Measurements from ENCODE around the gene RPL18.
A peak's percentile ranks its signal among the peaks of the same experiment; 100 is the strongest.
"Not testable (repeated sequence)": the region's sequence is repeated elsewhere in the genome, so short reads cannot be mapped to it uniquely, and the experiment has no call there.

The RPL18 gene

GRCh38 chr19:48644355-48644754, 25.4 kb upstream of the RPL18 start:
- no peak for DNase-seq

GRCh38 chr19:48642862-48643261, 23.9 kb upstream of the RPL18 start:
- DNase-seq = no peak

GRCh38 chr19:48641850-48642249, 22.9 kb upstream of the RPL18 start:
- no peak for DNase-seq

GRCh38 chr19:48639483-48640375, 20.8 kb upstream of the RPL18 start:
- DNase-seq = no peak

GRCh38 chr19:48638831-48639381, 19.9 kb upstream of the RPL18 start:
- no peak for DNase-seq

DNA sequence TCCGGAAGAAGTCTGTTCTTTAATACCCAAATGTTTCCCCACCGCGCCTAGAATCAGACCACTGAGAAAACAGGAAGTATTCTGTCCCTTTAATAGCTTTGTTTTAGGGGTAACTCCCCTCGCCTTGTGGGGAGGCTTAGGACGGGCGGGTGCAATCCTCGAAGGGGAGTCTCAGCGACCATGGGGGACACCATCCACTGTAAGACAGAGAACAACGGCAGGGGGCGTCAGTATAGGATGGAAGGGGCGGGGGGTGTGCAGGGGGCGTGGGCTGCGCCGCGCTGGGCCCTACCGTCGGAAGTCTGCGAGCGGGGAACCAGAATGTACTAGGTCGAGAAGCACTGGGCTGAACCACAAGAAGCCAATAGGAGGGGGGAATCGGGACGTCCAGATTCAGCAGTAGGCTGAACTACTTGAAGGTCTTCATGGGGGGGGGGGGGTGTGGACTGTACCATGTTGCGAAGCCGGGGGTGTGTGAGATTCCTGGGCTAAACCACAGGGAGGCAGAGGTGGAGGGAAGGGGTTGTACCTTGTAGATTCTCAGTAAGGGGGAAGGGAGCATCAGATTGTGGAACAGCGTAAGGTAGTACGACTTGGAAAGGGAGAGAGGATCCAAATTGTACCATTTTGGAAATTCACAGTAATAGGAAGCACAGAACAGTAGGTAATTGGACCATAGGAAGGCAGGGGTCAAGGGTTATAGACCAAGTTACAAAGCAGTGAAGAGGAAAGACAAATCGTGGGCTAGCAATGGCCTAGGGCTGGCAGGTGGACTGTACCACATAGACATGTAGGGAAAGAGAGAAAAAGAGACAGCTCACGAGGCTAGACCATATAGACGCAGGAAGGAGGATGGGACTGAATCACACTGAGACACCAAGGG, 19.2 kb upstream of the RPL18 start:
- DNase-seq = peak; percentile 86

DNA sequence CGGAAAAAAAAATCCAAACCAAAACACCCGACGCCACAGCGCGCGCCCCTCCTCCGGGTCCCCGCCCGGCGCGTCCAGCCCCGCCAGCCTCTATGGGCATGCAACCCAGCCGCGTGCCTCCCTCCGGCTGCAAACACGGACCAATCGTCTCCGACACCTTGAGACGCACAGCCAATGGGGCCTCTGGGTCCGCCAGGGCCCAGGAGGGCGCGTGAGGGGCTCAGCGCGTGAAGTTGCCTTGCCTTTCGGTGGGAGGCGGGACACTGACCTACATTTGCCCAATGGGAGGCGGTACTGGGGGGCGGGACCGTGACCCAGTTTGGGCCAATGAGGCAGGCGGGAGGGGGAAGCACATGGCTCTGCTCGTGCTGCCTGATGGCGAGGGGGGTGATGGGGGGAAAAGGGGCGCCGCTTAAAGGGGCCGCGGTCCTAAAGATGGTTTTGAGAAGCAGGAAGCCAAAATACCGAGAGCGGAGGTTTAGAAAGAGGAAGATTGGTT, 18.5 kb upstream of the RPL18 start:
- DNase-seq = peak; percentile 98

- DNase-seq = peak; percentile 61
These were observed 18.0 kb upstream of the RPL18 start, which contains the start of gene DBP for GRCh38 chr19:48636859-48637448. Gene DBP, minus strand, starts transcription at chr19:48637379. Its CDS starts 385 bp downstream, at chr19:48636994.

- no peak for DNase-seq
These were observed 17.2 kb upstream of the RPL18 start for GRCh38 chr19:48635966-48636858.

GRCh38 chr19:48635263-48635965, 16.4 kb upstream of the RPL18 start:
- peak; percentile 51 for DNase-seq

DNA sequence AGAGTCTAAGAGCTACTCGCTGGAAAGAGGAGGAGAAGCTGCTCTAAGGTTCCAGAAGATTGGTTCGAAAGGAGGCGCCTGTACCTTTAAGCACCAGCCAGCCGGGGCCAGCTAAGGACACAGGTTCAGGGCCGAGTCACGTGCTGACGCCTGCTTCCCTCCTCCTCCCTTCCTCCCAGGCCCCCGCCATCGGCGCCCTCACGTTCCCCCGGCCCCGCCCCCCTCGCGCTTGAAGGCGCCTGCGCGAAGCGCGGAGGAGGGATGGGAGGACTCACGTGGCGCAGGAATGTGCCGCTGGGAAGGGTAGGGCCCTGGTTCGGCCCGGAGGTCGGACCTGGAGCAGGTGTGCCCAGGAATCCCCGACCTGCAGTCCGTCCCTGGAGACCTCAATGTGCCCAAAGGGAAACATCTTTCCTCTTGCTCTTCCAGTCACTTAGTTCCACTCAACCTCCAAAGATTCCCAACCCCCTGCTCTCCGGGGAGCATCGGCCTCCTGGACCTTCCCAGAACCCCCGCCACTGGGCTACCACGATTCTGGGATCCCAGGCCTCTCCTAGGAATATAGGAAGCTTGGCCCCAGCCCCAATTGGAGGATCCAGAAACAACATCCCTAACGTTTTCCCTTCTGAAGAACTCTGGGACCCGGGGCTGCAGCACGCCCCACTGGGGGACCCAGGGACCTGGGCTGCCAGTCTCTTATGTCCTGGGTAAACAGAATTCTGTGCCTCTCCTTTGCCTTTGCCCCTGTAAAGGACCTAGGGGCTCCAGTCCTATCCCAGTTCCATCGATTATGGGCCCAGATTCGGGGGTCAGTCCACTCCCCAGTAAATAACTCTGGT, 15.7 kb upstream of the RPL18 start:
- peak; percentile 90 for DNase-seq

DNA sequence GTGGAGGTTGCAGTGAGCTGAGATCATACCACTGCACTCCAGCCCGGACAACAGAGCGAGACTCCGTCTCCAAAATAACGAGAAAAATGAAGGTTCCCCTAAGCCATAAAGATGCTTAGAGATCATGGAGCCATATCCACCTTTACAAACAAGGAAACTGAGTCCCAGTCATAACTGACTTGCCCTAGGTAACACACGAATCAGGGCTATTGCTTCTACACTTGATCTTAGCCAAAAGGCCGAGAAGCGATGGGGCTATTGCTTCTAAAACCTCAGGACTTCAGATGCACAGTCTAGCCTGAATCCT, 15.0 kb upstream of the RPL18 start:
- no peak for DNase-seq

GRCh38 chr19:48633148-48634035, 14.4 kb upstream of the RPL18 start:
- DNase-seq = no peak

DNA sequence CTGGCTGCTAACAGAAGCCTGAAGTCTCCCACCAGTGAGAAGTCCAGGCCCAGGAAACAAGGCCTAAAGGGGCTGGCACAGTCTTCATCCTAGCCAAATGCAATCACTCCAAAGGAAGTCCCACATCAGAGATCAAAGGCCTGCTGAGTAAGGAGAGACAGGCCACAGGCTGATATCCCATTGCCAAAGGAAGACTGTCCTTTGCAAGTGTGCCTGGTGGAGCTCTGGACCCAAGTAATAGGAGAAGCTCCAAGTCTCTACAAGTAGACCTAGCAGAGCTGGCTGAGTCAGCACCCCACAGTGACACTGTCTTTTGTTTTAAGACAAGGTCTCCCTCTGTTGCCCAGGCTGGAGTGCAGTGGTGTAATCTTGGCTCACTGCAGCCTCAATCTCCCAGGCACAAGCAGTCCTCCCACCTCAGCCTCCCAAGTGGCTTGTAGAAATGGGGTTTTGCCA, 13.7 kb upstream of the RPL18 start:
- no peak for DNase-seq

GRCh38 chr19:48632286-48632685, 13.3 kb upstream of the RPL18 start:
- DNase-seq = not testable (repeated sequence)

DNA sequence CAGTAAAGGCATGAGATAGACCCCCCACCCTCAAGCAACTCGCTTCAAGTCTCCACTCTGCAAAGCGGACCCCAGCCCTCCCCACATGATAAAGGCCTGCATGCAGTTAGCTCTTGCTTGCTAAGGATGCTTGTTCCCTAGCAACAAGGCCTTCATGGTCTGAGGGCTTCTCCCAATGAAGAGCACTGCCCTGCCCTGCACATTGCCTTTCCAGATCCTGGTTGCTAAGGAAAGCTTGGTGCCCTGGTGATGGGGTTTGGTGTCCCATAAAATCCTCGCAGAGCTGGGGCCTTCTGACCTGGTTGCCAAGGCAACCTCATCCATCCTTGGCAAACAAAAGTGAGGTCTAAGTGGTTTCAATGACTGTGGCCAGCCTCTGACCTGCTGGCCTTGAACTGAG, 12.2 kb upstream of the RPL18 start:
- no peak for DNase-seq

- no peak for DNase-seq
These were observed 11.5 kb upstream of the RPL18 start for GRCh38 chr19:48630296-48631063.

DNA sequence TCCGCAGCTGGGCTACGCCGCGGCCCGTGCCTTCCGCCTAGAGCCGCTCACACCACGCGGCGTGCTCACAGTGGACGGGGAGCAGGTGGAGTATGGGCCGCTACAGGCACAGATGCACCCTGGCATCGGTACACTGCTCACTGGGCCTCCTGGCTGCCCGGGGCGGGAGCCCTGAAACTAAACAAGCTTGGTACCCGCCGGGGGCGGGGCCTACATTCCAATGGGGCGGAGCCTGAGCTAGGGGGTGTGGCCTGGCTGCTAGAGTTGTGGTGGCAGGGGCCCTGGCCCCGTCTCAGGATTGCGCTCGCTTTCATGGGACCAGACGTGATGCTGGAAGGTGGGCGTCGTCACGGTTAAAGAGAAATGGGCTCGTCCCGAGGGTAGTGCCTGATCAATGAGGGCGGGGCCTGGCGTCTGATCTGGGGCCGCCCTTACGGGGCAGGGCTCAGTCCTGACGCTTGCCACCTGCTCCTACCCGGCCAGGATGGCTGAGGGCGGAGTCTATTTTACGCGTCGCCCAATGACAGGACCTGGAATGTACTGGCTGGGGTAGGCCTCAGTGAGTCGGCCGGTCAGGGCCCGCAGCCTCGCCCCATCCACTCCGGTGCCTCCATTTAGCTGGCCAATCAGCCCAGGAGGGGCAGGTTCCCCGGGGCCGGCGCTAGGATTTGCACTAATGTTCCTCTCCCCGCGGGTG, 10.8 kb upstream of the RPL18 start:
- peak; percentile 47 for DNase-seq
